T-helper 22 cell (primary cell): Measurements from ENCODE around the gene DYNC1H1.

Source experiments
- DNase-seq: peaks from one replicate; pipeline ENCODE4 v3.0.0-alpha.2; 2020; ENCODE audit warnings: low read depth

The DYNC1H1 gene

DNA sequence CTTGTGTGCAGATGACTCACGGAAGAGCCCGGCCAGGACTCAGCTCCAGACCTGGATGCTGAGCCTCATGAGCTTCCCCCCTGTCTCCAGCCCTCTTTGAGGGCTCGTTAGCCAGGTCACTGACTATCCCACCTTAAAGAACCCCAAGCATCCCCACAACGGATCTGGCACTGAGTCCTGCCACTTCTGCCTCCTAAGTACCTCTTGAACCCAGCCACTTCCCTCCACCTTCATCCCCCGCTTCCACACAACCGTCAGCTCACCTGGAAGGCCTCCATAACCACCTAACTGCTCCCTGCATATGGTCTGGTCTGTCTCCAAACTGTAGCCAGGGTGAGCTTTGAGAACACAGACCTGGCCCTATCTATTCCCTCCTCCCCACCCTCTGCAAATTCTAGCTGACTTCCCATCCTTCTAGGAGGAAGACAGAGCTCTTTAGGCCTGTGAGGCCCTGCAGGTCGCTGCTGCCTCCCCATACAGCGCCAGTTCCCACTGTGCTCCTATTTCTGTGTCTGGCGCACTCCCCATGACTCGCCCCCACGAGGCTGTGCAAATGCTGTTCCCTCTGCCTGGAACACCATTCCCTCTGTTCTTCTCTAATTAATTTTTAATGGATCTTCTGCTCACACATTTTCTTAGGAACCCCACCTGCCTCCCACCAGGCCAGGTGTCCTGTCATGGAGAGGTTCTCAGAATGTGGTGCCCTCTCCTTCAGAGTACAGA lies 125.4 kb downstream of the DYNC1H1 start:
- no peak for DNase-seq

- DNase-seq, result no peak
Measured at GRCh38 chr14:102090713-102091112, 126.3 kb downstream of the DYNC1H1 start.

GRCh38 chr14:102092806-102093205 lies 128.4 kb downstream of the DYNC1H1 start:
- DNase-seq, result no peak

- no peak for DNase-seq
Measured at GRCh38 chr14:102094101-102094500, 129.7 kb downstream of the DYNC1H1 start.

DNA sequence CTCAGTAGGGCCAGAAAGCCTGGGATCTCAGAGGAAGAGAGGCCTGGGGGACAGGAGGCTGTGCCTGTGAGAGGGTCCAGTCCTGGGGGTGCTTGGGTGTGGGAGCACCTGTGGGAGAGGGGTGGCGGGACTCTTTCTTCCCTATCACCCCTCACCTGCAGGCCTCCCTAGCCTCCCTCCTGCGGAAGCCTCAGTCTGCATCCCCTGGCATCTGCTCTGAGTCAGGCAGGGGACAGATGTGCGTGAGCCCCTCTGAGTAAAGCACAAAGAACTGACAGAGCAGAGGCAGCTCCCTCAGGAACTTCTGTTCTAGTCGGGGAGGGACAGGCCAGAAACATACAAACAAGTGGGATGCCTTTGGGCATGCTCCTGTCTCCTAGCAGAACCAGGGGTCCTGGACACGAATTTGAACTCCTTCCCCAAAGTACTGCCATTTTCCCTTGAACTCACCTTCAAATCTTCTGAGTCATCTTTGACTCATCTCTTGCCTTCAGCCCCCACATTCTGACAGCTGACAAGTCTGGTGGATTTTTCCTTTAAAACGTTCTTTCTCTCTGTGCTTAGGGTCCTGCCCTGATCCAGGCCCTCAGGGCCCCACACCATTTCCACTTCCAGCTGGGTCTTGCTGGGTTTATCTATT lies 131.0 kb downstream of the DYNC1H1 start:
- DNase-seq, result no peak

- no peak for DNase-seq
Measured at GRCh38 chr14:102095871-102096568, 131.6 kb downstream of the DYNC1H1 start.

GRCh38 chr14:102096569-102097188 lies 132.3 kb downstream of the DYNC1H1 start:
- peak; percentile 20 for DNase-seq

GRCh38 chr14:102097441-102098135 lies 133.2 kb downstream of the DYNC1H1 start:
- DNase-seq, result no peak

DNA sequence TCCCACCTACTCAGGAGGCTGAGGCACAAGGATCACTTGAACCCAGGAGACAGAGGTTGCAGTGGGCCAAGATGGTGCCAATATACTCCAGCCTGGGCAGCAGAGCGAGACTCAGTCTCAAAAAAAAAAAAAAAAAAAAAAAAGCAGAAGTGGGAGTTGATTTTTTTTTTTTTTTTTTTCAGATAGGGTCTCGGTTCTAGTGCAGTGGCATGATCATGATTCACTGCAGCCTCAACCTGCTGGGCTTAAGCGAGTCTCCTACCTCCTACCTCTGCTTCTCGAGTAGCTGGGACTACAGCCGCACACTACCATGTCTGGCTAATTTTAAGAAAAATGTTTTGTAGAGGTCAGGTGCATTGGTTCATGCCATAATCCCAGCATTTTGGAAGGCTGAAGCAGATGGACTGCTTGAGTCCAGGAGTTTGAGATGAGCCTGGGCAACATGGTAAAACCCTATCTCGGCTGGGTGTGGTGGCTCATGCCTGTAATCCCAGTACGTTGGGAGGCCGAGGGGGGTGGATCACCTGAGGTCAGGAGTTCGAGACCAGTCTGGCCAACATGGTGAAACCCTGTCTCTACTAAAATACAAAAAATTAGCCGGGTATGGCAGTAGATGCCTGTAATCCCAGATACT lies 138.8 kb downstream of the DYNC1H1 start:
- no peak for DNase-seq

DNA sequence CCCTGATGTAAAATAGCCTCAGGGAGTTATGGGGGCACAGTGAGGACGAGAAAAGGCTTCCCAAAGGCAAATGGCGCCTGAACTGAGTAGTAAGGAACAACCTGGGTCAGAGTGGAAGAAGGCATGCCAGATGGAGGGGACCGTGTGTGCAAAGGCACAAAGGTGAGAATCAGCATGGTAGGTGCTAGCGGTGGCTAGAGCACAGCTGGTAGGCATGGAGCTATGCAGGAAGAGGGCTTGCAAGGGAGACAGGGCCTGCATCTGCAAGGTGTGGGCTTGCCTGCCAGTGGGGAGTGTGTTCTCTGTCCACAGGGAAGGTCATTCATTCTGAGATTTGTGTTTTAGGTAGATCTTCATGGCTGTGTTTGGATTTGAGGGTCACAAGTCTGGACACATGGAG lies 141.0 kb downstream of the DYNC1H1 start:
- no peak for DNase-seq
